Measurements from ENCODE around the gene P2RX1. TPM values are rescaled to one million over a fixed set of nuclear protein-coding genes. Genes with fewer than 3 reads are reported as not detected.

Gene P2RX1
- total RNA-seq, 1 experiment from 2014 or later = not detected

GRCh38 chr17:3905017-3905520 is 11.2 kb downstream of the P2RX1 start:
- no peak for DNase-seq (ENCODE audit: low read depth)

GRCh38 chr17:3904501-3904900 is 11.8 kb downstream of the P2RX1 start:
- no peak for DNase-seq (ENCODE audit: low read depth)

- no peak for DNase-seq (ENCODE audit: low read depth)
Measured at GRCh38 chr17:3903881-3904290, 12.4 kb downstream of the P2RX1 start.

GRCh38 chr17:3903051-3903825 is 13.0 kb downstream of the P2RX1 start:
- DNase-seq (ENCODE audit: low read depth) = no peak

GRCh38 chr17:3900646-3901045 is 15.6 kb downstream of the P2RX1 start:
- DNase-seq (ENCODE audit: low read depth) = no peak

- no peak for DNase-seq (ENCODE audit: low read depth)
Measured at GRCh38 chr17:3897731-3898130, 18.5 kb downstream of the P2RX1 start.

GRCh38 chr17:3896968-3897235 is 19.4 kb downstream of the P2RX1 start:
- no peak for DNase-seq (ENCODE audit: low read depth)

GRCh38 chr17:3896108-3896967 is 19.9 kb downstream of the P2RX1 start:
- DNase-seq (ENCODE audit: low read depth) = no peak

GRCh38 chr17:3895354-3895753 is 20.9 kb downstream of the P2RX1 start:
- DNase-seq (ENCODE audit: low read depth) = no peak

- DNase-seq (ENCODE audit: low read depth) = peak; percentile 15
Measured at GRCh38 chr17:3894911-3895343, 21.3 kb downstream of the P2RX1 start.

GRCh38 chr17:3894188-3894587 is 22.1 kb downstream of the P2RX1 start:
- no peak for DNase-seq (ENCODE audit: low read depth)

- no peak for DNase-seq (ENCODE audit: low read depth)
Measured at GRCh38 chr17:3893720-3894116, 22.5 kb downstream of the P2RX1 start.

GRCh38 chr17:3893003-3893719 is 23.1 kb downstream of the P2RX1 start, which contains the start of gene CAMKK1:
Gene CAMKK1, minus strand, starts transcription at chr17:3893053. Its CDS starts 7,366 bp downstream, at chr17:3885687.
- DNase-seq (ENCODE audit: low read depth) = peak; percentile 79

- DNase-seq (ENCODE audit: low read depth) = peak; percentile 74
Measured at GRCh38 chr17:3892095-3892998, 23.9 kb downstream of the P2RX1 start.

- no peak for DNase-seq (ENCODE audit: low read depth)
Measured at GRCh38 chr17:3891626-3892094, 24.6 kb downstream of the P2RX1 start.

GRCh38 chr17:3890878-3891219 is 25.4 kb downstream of the P2RX1 start:
- DNase-seq (ENCODE audit: low read depth) = no peak

GRCh38 chr17:3890082-3890877 is 26.0 kb downstream of the P2RX1 start:
- DNase-seq (ENCODE audit: low read depth) = peak; percentile 85

GRCh38 chr17:3889325-3890012 is 26.8 kb downstream of the P2RX1 start:
- no peak for DNase-seq (ENCODE audit: low read depth)

- DNase-seq (ENCODE audit: low read depth) = no peak
Measured at GRCh38 chr17:3888343-3889171, 27.7 kb downstream of the P2RX1 start.
